OCI-LY1 (cell line): ENCODE measurements around the gene RAB5IF.

Experiments
- H2AFZ ChIP-seq: fragments of 200-600 bp; sonication (generic), shearing (Covaris generic); 2 replicates; pipeline ENCODE4 v1.6.0; 2014; ENCODE audit warnings: antibody characterized with exemption, mild to moderate bottlenecking, low read length
- H3F3A ChIP-seq: fragments of 200-600 bp; sonication (generic), shearing (Covaris generic); 2 replicates; pipeline ENCODE4 v1.6.0; 2014; ENCODE audit warnings: mild to moderate bottlenecking, antibody characterized with exemption, low read length, moderate library complexity; ENCODE audit not compliant: insufficient read depth
- H3K27ac ChIP-seq: fragments of 200-600 bp; sonication (generic); 2 replicates; pipeline ENCODE4 v1.5.1; 2014; ENCODE audit warnings: low read length, mixed run types, mild to moderate bottlenecking, low read depth; ENCODE audit not compliant: poor library complexity, severe bottlenecking
- H3K27me3 ChIP-seq: fragments of 200-600 bp; sonication (generic); 2 replicates; pipeline ENCODE4 v1.6.0; 2014; ENCODE audit warnings: antibody characterized with exemption, mild to moderate bottlenecking, low read length, moderate library complexity; ENCODE audit not compliant: insufficient read depth
- H3K36me3 ChIP-seq: fragments of 200-600 bp; sonication (generic); 2 replicates; pipeline ENCODE4 v1.6.1; 2014; ENCODE audit warnings: mild to moderate bottlenecking, antibody characterized with exemption, low read length, moderate library complexity, mixed read lengths; ENCODE audit not compliant: insufficient read depth
- H3K4me1 ChIP-seq: fragments of 200-600 bp; sonication (generic); 2 replicates; pipeline ENCODE4 v1.5.1; 2014; ENCODE audit warnings: mild to moderate bottlenecking, low read length, moderate library complexity; ENCODE audit not compliant: insufficient read depth, severe bottlenecking
- H3K4me2 ChIP-seq: fragments of 200-600 bp; sonication (generic), shearing (Covaris generic); 2 replicates; pipeline ENCODE4 v1.6.1; 2014; ENCODE audit warnings: low read length
- H3K4me3 ChIP-seq: fragments of 200-600 bp; sonication (generic); 2 replicates; pipeline ENCODE4 v1.5.1; 2014; ENCODE audit warnings: low read length, low read depth, mild to moderate bottlenecking, mixed read lengths; ENCODE audit not compliant: poor library complexity, severe bottlenecking
- H3K79me2 ChIP-seq: fragments of 200-600 bp; shearing (Covaris generic); 2 replicates; pipeline ENCODE4 v1.6.1; 2016; ENCODE audit warnings: mixed run types, low read length, mixed read lengths; ENCODE audit not compliant: insufficient read depth
- H3K9ac ChIP-seq: fragments of 200-600 bp; sonication (generic), shearing (Covaris generic); 2 replicates; pipeline ENCODE4 v1.6.1; 2014; ENCODE audit warnings: mild to moderate bottlenecking, low read length, mixed read lengths
- H3K9me2 ChIP-seq: fragments of 200-600 bp; sonication (generic), shearing (Covaris generic); 2 replicates; pipeline ENCODE4 v1.6.1; 2014; ENCODE audit warnings: low read depth, mild to moderate bottlenecking, low read length, mixed read lengths
- H3K9me3 ChIP-seq: fragments of 200-600 bp; shearing (Covaris generic); 2 replicates; pipeline ENCODE4 v1.6.1; 2014; ENCODE audit warnings: low read length, mixed read lengths
- H4K20me1 ChIP-seq: fragments of 200-600 bp; sonication (generic), shearing (Covaris generic); 2 replicates; pipeline ENCODE4 v1.6.0; 2016; ENCODE audit warnings: mild to moderate bottlenecking, low read length; ENCODE audit not compliant: insufficient read depth
- CTCF ChIP-seq: fragments of 200-600 bp; sonication (generic), shearing (Covaris generic); IDR thresholded peaks from 2 replicates; pipeline ENCODE4 v1.5.1; 2017; ENCODE audit warnings: mild to moderate bottlenecking, antibody characterized with exemption, low read length, moderate library complexity, mixed read lengths
- EZH2 ChIP-seq: fragments of 200-600 bp; sonication (generic), shearing (Covaris generic); IDR thresholded peaks from 2 replicates; pipeline ENCODE4 v1.8.0; 2017; ENCODE audit warnings: borderline replicate concordance, mixed run types, mild to moderate bottlenecking, antibody characterized with exemption, low read length, moderate library complexity, mixed read lengths

Gene RAB5IF

GRCh38 chr20:36574366-36575135 is 31.0 kb upstream of the RAB5IF start:
- H3K79me2 ChIP-seq = peaks cover 27% of the 10 kb centered on the region
- no peaks in the 10 kb centered on the region for H4K20me1 ChIP-seq
- no peak overlapping the region for H2AFZ ChIP-seq

GRCh38 chr20:36576081-36576445 is 29.5 kb upstream of the RAB5IF start:
- Histone ChIP-seq H3K27me3 (no peaks in the 10 kb centered on the region), H3K4me2 (no peak overlapping the region), H3K9ac (no peak overlapping the region), H3K9me2 (no peaks in the 10 kb centered on the region), H3K4me3 (no peak overlapping the region), H3F3A (peaks cover 5% of the 10 kb centered on the region; the same call in 1 of the 2 replicates), H4K20me1 (no peaks in the 10 kb centered on the region), H3K79me2 (peaks cover 27% of the 10 kb centered on the region), H3K9me3 (no peaks in the 10 kb centered on the region), H3K27ac (no peak overlapping the region), H3K4me1 (peaks cover 23% of the 10 kb centered on the region), H2AFZ (no peak overlapping the region), H3K36me3 (peaks cover 39% of the 10 kb centered on the region)
- TF ChIP-seq EZH2 (no peak), CTCF (no peak)

More at GRCh38 chr20:36574366-36575135, 31.0 kb upstream of the RAB5IF start:
- Histone ChIP-seq H3K4me2 (peak overlapping the region; percentile 71), H3F3A (peaks cover 5% of the 10 kb centered on the region; the same call in 1 of the 2 replicates), H3K4me1 (peaks cover 23% of the 10 kb centered on the region), H3K36me3 (peaks cover 25% of the 10 kb centered on the region), H3K9ac (peak overlapping the region; percentile 93), H3K27me3 (no peaks in the 10 kb centered on the region), H3K9me2 (no peaks in the 10 kb centered on the region), H3K27ac (peak overlapping the region; percentile 34), H3K9me3 (no peaks in the 10 kb centered on the region), H3K4me3 (peak overlapping the region; percentile 77)
- no peak for TF ChIP-seq CTCF
- no peak for TF ChIP-seq EZH2

GRCh38 chr20:36578356-36579041 is 27.1 kb upstream of the RAB5IF start:
- Histone ChIP-seq H3K9me3 (no peaks in the 10 kb centered on the region), H3K9ac (no peak overlapping the region), H3F3A (no peaks in the 10 kb centered on the region), H2AFZ (no peak overlapping the region), H3K36me3 (peaks cover 59% of the 10 kb centered on the region), H3K27ac (no peak overlapping the region), H3K4me3 (no peak overlapping the region), H4K20me1 (no peaks in the 10 kb centered on the region), H3K4me2 (no peak overlapping the region), H3K79me2 (peaks cover 27% of the 10 kb centered on the region), H3K9me2 (no peaks in the 10 kb centered on the region), H3K4me1 (peaks cover 7% of the 10 kb centered on the region), H3K27me3 (no peaks in the 10 kb centered on the region)
- no peak for TF ChIP-seq EZH2
- no peak for TF ChIP-seq CTCF
